Hematopoietic multipotent progenitor cell treated with erythropoietin and hydrocortisone succinate and interleukin-3 and kit ligand, for 4 days (in vitro differentiated cells): ENCODE measurements around the gene PIMREG.

Experiments used
- DNase-seq: peaks from one replicate; pipeline ENCODE4 v3.0.0-alpha.2; 2015

The PIMREG gene

DNA sequence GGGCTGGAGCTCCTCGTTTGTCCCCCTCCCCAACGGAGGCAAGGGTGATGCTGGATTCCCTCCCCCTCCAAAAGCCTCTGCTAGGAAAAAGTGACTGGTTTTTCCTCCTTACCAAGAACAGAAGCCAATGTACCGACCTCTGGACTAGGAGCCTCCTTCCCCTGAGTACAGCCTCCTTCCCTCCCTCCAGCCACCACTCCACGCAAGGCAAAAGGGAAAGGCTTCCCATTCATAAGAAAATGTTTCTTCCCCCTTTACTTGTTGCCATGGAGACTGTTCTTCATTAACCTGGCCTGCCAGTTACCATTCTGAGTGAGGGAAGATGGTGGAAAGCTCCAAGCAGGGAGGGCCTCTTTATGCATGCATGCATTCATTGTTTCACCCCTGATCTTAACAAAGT is 4.3 kb upstream of the PIMREG start:
- DNase-seq, result no peak

DNA sequence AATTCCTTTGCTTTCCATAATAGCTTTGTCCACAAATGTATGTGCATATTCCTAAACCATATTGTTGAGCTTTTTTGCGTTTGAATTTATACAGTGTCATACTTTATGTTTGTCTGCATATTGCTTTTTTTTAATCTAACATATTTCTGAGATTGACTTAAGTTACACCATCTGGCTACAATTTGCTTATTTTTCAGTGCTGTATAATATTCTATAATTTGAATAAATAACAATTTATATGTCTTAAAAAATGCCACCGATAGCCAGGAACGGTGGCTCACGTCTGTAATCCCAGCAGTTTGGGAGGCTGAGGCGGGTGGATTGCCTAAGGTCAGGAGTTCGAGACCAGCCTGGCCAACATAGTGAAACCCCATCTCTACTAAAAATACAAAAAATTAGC is 1.5 kb upstream of the PIMREG start:
- no peak for DNase-seq

DNA sequence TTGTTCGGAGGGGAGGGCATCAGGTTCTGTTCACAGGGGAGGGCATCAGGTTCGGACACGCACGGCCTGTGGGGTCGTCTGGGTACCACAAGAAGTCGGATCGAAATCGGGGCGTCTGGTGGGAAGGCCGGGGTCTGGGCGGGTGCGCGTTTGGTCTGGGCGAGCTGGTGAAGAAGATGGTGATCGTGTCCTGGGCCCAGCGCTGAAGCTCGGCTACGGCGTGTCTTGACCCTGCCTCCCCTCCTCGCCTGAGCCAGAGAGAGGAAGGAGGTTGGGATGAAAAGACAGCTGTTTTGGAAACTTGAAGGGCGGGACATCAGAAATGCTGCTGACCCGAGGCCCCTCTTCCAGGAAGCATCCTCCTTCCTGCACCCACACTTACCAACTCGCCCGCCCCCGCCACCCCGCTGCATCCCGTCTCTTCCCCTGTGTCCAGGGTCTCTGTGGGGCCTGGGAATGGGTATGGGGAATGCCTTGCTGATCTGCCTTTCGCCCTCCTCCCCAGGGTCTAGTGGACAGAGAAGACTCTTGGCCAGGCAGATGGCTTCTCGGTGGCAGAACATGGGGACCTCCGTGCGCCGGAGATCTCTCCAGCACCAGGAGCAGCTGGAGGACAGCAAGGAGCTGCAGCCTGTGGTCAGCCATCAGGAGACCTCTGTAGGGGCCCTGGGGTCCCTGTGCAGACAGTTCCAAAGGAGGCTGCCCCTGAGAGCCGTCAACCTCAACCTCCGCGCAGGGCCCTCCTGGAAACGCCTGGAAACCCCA is 498 bp downstream of the PIMREG start:
- DNase-seq, result no peak

DNA sequence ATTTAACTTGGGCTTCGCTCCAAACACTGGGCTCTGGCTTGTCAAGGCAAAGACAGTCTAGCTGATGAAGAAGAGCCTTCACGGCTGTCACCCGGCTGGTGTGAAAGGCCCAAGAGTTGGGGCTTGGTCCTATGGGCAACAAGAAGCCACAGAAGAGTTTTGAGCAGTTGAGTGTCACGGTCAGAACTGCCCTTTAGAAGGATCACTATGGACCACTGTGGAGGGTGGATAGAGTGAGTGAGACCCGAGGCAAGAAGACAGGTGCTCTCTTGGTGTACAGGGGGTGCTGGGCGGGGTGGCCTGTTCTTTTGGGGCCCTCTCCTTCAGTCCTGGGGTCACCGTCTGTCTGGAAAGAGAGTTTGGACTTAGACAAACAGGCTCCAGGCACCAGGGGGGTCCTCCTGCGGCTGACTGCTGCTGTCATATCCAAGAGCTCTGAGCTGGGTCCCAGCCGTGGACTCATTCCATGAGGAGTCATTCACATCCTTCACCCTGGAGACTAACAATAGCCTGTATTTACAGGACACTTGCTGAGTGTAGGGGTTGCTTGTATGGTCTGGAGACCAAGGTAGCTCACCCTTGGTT is 2.4 kb downstream of the PIMREG start:
- DNase-seq, result no peak

DNA sequence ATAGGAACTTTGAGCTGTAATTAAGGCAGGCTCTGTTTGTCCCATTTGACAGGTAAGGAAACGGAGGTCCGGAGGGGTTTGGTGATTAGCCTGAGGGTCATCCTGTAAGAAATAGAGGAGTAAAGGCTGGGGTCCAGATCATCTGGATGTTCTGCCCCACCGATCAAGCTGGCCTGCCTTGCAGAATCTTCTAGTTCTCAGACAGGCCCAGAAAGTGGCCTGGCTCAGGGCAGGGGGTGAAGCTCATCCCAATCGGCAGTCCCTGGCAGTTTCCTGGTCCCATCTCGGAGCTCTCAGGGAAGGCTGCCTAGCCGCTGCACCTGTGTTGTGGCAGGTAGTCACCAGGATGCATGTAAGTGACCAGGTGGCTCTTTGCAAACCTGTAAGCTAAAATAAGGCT is 4.2 kb downstream of the PIMREG start:
- DNase-seq, result no peak

DNA sequence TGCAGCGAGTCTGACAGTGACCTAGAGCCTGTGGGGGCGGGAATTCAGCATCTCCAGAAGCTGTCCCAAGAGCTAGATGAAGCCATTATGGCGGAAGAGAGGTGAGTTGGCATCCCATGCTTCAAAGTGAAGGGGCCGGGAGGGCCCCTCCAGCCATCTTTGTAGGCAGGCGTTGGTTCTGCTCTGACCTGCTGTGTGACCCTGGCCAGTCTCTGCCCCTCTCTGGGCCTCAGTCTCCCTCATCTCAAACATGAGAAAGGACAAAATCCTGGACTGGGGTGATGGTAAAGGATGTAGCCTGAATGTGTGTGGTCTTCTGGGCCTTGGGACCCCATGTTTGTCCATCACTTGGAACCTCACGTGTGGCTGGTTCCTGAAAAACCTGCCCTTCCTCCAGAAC is 5.1 kb downstream of the PIMREG start:
- DNase-seq, result no peak

DNA sequence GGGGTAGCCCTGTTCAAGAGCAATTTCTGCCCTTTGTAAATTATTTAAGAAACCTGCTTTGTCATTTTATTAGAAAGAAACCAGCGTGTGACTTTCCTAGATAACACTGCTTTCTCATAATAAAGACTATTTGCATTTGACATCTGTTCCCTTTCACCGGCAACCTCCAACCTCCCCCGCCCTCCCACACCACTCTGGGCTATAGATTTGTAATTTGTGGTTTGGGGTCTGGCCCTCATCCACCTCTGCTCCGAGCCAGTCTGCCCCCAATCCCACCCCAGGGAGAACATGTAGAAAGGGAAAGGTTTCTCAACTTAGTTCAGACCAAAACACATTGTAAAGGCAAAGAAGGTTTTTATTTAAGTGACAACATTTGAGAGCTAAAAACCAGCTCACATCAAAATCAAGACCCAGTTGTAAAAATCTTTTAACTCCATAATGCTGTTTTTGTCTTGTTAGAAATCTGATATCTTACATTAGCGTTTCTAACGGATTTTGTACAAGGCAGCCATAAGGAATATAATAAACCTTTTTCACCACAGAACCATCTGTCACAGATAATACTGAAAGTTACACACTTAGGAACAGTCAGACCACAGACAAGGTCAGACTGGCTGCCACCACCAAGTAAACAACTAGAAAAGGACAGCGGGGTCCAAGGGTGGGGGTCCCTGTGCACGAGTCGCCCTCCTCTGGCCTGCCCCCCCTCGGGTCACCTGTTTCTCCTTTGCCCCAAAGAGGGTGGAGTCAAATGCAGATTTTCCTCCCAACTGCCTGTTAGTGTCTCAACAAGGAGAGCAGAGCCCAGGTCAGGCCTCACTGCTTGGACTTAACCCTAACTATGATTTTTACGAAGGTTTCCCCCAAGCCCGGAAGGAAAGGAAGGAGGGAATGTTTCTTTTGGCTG is 6.9 kb downstream of the PIMREG start:
- DNase-seq, result peak; percentile 73

DNA sequence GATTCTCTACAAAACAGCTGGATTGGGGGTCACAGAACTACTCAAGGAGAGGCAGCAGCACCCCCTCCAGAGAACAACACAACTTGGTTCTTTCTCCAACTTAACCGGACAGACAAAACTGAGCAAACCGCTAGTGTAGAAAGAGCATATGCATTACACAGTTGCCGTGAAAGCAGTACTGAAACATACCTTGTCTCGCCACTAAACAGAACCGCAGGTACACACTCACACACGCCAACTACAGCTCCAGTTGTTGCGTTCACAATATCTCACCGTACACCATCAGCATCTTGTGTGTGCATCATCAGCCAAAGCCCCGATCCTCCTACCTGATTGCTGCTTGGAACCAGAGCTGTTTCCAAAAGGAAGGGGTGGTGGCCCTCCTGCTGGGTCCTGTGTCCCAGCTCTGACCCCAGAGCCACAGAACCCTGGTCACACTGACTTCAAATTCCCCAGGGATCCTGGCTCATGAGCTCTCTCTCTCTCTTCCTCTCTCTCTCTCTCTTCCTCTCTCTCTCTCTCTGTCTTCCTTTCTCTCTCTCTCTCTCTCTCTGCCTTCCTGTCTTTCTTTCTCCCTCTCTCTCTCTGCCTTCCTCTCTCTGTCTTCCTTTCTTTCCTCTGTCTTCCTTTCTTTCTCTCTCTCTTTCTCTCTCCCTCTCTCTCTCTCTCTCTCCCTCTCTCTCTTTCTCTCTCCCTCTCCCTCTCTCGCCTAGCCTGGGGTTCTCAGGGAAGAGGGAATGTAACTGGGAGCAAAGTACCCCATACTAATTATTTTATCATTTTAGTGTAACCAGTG is 8.4 kb downstream of the PIMREG start:
- DNase-seq, result no peak

DNA sequence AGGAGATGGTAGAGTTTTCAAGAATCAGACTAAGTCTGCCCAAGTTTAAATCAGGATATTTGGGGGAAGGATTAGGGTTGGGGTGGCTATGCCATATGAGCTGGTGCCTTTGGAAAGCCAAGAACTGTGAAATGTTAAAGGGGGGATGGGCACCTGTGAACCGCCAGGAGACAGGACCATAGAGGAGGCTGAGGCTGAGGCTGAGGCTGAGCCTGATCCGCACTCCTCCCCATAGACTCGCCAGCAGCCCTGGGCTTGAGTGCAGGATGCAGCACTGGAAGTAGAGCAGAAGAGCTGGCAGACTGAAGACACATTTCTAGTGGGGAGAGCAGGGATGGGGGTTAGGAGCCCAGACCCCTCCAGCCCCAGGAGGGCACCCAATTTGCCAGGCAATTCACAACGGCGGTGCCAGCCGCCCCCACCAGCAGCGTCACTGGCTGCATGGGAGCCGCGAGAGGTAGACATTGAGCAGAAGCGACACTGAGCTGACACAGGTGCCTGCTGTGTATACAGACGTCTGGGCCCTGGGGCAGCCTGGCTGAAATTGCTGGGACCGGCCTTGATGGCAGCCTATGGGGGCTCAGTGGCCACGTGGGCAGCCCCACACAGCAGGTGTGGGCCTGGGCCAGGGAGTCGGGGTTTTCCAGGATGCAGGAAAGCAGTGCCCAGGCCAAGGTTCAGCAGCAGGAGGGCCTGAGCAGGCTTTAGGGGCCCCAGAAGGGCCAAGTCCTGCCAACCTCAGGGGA is 9.2 kb downstream of the PIMREG start:
- no peak for DNase-seq

DNA sequence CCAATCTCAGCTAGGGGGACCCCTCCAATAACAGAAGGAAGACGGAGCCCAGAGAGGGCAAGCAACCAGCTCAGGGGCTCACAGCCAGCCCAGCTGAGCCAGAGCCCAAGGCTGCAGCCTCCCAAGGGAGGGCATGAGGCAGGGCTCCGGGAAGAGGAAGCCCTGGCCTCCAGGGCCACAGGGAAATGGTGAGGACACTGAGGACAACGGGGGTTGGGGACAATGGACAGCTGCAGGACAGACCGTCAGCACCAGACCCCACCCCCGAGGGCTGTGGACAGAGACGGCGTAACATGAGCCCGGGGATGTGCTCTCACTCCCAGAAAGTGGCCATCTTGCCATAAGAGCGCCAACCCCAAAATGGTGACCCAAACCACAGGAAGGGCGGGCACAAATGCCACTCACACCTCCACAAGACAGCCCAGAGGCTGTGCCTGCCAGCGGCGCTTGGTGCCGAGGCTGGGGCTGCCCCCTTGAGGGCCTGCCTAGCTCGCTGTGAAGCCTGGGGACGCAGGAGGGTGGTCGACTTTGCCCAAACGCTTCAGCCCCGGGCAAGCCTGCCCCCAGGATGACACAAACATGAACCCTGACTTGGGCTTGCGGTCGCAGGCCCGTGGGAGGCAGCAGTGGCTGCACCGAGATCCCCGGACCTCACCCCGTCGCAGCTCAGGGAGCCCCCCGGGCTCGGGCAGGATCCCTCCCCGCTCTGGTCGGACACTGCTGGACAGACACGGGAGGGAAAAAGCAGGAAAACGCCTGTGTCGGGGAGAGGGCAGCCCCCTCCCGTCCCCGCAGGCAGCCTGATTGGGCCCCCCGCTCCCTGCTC is 10.5 kb downstream of the PIMREG start:
- no peak for DNase-seq

DNA sequence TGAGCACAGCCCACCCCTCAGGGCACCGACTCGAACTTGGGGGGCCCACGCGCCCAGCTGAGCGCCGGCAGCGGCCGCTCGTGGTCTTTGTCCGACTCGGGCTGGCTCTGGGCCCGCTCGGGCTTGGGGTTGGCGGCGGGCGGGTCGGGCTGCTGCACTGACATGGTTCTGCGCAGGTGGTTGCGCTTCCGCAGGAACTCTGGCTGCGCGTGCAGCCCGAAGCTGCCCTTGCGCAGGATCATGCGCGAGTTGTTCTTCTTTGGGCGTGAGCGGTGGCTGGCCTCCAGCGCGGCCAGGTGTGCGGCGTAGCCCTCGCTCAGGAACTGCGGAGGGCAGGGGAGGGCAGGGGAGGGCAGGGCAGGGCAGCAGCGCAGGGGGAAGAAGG is 11.1 kb downstream of the PIMREG start:
- DNase-seq, result peak; percentile 41

DNA sequence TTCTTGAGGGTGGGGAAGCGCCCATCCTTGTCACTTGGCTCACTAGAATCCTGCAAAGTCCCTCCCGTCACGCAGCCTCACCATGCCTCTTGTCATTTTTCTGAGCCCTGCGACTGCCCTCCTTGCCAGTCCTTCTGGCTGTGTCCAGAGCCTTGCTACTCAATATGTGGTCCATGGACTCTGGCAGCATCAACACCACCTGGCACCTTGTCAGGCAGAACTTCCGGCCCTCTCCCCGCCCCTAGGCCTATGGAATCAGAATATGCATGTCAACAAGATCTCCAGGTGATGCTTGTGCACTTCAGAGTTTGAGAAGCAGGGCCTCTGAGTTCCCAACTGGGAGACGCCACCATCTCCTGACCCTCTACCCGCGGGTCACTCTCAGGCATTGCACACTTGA is 12.1 kb downstream of the PIMREG start:
- no peak for DNase-seq

DNA sequence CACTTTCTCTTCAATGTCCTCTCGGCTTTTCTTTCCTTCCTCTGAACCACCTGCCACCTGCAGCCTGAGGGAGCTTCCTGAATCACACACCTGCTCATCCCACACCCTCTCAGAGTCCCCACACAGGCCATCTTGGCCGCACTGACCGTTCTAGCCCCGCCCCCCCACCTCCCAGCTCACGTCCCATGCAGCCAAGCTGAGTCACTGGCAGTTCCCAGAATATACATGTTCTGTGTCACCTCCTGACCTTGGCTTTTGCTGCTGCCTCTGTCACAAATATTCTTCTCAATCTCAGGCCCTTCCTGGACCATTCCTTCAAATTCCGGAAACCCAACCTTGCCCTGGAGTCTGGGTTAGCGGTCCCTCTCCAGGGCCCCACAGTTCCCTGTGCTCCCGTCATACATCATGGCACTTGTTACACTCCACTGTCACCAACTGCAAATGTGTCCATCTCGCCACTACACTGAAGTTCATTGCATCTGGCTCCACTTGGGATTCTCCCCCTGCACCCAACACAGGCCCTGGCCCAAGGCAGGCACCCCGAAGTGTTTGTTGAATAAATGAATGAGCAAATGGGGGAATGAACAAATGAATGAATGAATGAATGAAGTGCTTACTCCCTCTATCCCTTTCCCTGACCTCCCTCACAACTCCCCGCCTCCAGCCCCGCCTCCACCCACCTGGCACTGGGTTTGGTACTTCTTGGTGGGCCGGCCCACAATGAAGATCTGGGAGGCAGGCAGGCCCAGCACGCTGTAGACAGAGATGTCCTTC is 12.8 kb downstream of the PIMREG start:
- no peak for DNase-seq

DNA sequence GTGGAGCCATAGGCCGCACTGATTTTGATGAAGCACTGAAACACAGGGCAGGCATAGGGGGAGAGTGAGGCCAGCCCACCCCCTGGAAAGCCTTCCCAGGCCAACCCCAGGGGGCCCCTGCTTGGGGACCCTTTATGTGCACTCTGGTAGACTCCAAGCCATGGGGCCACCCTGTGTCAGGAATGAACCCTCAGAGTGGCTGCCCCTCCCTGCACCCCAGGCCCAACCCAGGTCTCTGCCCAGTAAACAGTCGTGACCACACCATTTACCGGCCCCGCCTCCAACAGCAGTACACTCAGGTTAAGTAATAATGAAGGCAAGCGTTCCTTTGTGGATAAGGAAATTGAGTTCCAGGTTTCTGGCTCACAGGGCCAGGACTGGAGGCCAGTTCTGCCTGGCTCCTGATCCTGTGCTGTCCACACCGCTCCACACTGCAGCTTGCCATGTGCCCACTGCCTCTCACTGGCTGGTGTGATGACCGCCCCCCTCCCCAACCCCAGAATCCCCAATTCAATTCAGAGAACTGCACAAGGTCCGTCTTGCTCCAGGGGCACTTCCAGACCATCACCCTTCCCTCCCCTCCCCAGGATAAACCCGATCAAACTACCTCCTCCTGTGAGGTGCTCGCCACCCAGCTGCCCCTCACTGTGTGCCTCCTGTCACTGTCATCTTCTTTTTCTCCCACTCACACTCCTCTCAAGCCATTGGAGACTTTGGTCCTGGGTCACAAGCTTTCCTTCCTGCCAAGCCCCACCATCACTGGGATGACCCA is 13.6 kb downstream of the PIMREG start:
- no peak for DNase-seq

DNA sequence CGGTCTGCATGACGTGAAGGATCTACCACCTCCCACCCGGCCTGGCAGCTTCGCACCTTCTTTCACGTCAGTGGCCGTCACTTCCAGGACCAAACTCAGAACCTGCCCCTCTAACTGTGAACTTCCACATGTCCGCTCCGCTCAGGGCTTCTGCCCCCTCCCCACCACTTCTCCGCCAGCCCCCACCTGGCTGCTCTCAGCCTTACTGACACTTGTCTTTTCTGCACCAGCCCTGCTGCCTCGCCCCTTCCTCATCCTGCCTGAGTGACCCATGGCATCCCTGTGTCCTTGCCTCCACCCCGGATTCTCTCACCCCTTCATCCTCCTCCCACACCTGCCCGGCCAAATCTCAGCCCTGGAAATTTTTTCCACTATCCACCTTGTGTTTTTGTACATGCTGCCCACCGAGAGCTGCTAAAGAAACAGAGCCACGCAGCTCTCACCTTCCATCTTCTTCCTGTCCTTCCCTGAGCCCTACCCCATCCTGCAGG is 14.2 kb downstream of the PIMREG start:
- no peak for DNase-seq

DNA sequence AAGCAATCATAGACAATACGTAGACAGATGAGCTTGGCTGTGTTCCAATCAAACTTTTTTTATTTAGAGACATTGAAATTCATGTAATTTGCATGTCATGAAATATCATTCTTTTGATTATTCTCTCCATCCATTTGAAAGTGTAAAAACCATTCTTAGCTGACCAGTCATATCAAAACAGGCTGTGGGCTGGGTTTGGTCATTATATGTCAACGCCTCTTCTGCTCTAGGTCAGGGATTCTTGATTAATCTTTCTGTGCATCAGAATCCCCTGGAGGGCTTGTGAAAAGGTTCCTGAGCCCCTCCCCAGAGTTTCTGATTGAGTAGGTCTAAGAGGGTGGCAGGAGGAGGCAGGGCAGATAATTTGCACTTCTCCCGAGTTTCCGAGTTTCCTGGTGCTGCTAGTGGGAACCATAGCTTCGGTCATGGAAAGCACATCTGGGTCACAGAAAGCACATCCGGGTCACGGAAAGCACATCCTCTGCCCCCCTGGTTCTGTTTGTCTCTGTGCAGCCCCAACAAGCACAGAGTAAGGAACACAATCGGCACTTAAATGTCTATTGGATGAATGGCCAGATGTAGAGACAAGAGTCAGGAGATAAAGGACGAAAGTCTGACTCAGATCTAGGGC is 16.4 kb downstream of the PIMREG start:
- DNase-seq, result no peak

DNA sequence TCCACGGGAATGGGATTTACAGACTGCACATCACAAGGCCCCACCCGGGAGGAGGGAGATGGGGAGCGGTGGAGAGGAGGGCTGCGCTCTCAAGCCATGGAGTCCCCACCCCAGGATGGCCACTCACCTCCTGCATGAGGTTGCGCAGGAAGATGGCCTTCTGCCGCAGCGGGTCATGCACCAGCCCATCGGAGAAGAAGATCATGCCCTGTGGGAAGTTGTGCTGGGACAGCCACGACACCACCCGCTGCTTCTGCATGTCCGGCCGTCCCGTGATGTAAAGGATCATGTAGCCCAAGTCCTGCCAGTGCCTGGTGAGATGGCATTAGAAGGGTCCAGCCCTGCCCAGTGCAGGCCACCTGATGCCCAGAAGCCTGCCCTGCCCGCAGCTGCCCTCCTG is 17.0 kb downstream of the PIMREG start:
- no peak for DNase-seq

DNA sequence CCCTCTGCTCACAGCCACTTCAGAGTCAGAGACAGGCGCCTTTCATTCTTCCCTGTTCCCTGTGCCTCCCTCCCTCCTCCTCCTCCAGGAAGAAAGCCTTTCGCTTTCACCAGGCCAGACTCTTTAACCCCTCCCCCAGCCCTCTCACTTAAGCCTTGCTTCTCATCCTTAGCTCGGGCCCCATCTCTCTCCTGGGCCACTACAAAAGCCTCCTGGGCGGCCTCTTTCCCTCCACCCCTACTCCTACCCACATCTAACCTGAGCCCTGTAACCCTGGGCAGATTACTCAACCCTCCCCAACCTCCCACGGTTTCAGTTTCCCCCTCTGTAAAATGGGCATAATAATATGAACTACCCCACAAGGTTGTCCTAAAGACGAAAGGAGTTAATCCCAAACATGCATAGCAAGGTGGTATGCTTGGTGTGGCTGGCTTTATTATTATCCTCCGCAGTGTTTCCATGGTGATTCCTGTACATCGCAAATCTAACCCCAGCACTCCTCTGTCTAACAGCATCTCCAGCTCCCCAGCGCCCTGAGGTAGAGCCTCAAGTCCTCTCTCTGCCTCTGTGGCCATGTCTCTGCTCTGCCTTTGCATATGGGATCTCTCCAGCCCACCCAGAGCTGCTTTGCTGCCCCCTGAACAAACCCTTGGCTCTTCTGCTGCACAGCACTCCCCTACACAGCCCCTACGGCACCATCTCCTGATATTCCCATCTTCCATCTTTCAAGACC is 17.7 kb downstream of the PIMREG start:
- DNase-seq, result no peak
